C4-2B (cell line): ENCODE data around the gene NLRC4.

Experiments used
- CTCF ChIP-seq: fragments of 450-650 bp; conservative IDR thresholded peaks from 2 replicates; pipeline ENCODE4 v1.5.1; 2017; ENCODE audit warnings: mild to moderate bottlenecking
- ZFX ChIP-seq: fragments of 450-650 bp; IDR thresholded peaks from 2 replicates; pipeline ENCODE4 v1.6.1; 2017

GRCh38 chr2:32290000-32290339 lies 25.3 kb upstream of the NLRC4 start:
- TF ChIP-seq CTCF (no peak), ZFX (no peak)
